GOT3 (cell line): ENCODE results near the gene PTPN14.
"Not testable (repeated sequence)": the region's sequence is repeated elsewhere in the genome, so short reads cannot be mapped to it uniquely, and the experiment has no call there.

Source experiments
- DNase-seq: peaks from one replicate; lab custom pipeline; 2025; ENCODE audit warnings: mixed read lengths; lab: John Stamatoyannopoulos, UW

The PTPN14 gene

GRCh38 chr1:214541693-214542092, 9.7 kb downstream of the PTPN14 start:
- no peak for DNase-seq

DNA sequence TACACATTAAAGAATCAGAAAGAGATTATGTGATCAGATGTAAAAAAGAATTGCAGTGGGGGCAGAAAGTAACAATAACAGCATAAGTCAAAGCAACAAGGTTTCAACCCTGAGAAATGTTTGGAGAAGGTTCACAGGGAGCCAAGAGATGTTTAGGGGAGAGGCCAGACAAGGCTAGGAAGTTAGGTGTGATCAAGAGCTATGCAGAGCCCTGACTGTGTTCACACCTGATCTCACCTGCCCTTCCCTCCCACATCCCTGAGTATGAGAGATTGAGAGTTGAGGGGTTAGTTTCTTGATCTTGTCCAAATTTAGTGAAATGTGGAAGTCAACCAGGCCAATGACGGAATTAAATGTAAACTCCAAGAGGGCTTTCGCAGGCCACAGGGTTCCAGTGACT, 10.2 kb downstream of the PTPN14 start:
- no peak for DNase-seq

DNA sequence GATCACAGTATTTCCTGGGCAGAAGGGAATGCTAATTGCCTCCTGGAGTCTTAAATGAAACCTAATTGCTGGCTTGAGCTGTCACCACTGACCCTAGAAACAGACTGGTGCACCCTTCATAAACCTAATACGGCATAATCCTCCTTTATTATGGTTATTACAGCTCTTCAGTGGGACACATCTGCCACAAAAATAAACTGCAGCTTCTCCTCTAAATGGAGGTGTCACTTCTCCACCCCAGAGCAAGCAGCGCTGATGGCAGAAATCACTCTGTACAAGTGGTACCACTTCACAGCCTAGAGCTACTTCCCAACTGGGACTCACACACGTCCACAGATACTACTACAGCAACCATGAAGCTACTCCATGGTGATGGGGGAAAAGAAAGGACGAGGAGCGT, 11.1 kb downstream of the PTPN14 start:
- no peak for DNase-seq

GRCh38 chr1:214538496-214538895, 12.9 kb downstream of the PTPN14 start:
- DNase-seq: no peak

- no peak for DNase-seq
These were observed 13.4 kb downstream of the PTPN14 start for GRCh38 chr1:214537872-214538473.

- DNase-seq: no peak
These were observed 14.2 kb downstream of the PTPN14 start for GRCh38 chr1:214537219-214537618.

- no peak for DNase-seq
These were observed 19.3 kb downstream of the PTPN14 start for GRCh38 chr1:214532070-214532469.

DNA sequence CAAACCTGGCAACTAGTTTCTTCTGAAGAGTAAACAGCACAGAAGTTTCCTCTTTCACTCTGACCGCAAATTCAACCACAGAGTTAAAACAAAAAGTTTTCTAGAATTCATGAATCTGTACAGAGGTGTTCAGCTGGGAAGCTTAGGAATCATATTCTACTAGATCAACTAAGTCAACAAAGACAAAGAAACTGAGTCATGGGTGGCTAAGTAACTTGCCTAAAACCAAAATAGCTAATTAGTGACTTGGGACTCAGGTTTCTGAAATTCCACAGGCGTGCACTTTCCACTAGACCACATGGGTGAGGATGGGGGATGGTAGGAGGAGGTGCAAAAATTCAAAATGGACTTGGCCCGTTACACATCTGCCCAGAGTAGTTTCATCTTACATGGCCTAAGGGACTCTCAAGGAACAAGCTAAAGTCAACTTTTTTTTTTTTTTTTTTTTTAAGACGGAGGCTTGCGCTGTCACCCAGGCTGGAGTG, 25.8 kb downstream of the PTPN14 start:
- no peak for DNase-seq

DNA sequence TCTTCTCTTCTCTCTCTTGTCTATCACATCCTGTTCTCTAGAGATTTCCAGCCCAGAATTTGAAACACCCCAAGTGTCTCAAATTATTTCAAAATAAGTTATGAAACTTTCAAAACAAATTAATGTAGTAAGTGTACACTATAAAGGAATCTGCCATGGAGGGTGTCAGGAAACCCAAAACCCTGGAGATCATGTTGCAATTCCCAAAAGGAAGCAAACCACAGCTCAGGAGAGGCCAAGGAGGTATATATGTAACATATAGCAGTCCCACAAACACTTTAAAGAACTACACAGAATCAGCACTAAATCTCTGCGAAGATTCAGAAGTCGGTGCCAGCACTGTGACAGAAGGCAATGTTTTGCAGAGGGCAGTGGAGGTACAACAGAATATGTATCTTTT, 26.6 kb downstream of the PTPN14 start:
- DNase-seq: no peak

- DNase-seq: no peak
These were observed 28.1 kb downstream of the PTPN14 start for GRCh38 chr1:214523124-214523824.

GRCh38 chr1:214521458-214521857, 29.9 kb downstream of the PTPN14 start:
- not testable (repeated sequence) for DNase-seq

GRCh38 chr1:214520544-214521165, 30.7 kb downstream of the PTPN14 start:
- no peak for DNase-seq

DNA sequence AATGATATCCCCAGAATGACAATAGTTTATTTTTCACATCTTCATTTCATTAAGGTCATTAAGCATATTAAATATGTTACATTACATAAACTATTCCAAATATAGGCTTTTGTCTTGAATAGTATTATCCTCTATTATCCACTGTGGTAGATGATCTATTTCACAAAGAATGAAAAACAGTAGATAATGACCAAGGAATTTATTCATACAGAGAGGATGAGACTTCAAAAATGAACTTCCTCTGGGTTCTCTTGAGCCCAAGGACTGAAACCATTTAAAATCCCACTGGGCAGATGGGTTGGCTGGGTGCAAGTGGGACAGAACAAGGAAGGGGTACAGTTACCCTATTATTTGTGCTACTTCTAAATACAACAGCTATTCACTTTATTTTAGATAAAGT, 33.0 kb downstream of the PTPN14 start:
- no peak for DNase-seq

GRCh38 chr1:214516434-214517326, 34.7 kb downstream of the PTPN14 start:
- no peak for DNase-seq

GRCh38 chr1:214515544-214516433, 35.6 kb downstream of the PTPN14 start:
- no peak for DNase-seq

- DNase-seq: no peak
These were observed 36.5 kb downstream of the PTPN14 start for GRCh38 chr1:214514819-214515383.

DNA sequence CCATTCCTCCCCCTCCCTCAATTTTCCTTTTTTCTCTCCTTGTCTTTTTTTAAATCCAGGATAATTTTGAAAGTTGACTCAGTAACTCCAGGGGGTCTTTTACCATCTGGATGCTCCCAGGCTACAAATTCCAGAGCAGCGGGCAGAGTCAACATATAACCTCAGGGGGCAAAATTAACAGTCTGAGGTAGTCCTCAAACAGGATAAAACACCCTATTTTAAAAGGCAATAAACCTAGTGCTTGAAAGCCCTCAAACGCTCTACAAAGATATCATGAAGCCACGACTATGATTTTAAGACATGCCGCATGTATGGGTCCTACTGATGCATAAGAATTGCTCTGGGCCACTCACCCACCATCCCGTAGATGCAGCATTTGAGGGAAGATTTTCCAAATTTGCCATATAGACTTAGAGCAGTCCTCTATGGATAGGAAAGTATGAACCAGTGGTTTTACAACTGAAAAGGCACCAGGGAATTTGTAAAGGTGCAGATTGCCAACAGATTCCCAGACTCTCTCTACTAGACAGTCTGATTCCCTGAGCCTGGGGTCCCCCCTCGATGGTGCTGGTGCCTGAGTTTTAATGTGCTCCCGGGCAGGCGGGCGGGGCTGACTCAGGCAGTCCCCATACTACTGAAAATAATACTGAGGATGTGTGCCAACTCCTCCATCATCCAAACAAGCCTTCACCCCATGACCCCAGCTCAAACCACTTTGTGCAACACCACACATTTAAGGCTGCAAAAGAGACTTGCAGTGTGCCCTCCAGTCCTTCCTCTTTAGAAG, 37.2 kb downstream of the PTPN14 start:
- no peak for DNase-seq

DNA sequence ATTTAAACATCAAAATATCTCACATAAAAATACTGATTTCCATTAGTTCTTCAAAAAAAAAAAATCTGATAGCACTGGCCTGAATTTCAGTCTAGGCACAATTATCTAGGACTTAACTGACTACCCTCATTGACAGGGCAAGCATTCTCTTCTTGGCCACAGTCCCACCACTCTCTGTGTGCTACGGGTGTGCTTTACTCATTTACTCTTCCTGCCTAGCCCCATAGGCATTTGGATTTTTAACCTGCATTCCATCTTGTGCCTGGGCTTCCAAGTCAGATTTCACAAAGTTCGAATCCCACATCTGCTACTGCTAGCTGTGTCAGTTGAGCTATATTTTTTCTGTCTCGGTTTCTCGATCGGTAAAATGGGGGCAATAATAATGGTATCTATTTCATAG, 38.0 kb downstream of the PTPN14 start:
- DNase-seq: no peak

GRCh38 chr1:214511639-214511998, 39.8 kb downstream of the PTPN14 start:
- no peak for DNase-seq
